GM12865 (cell line): ENCODE measurements around the gene FRMD4A.

ENCODE experiments used
- DNase-seq: peaks from one replicate; pipeline ENCODE4 v3.0.0; 2010; ENCODE audit warnings: low read depth
- H3K4me3 ChIP-seq: 2 replicates; pipeline ENCODE4 v1.5.1; 2011; ENCODE audit warnings: mild to moderate bottlenecking, low read depth, low read length, control low read depth
- CTCF ChIP-seq: IDR thresholded peaks from 2 replicates; pipeline ENCODE4 v1.5.1; 2011; ENCODE audit warnings: low read length, control low read depth, low read depth, inconsistent platforms; ENCODE audit not compliant: insufficient read depth; ENCODE audit errors: missing control alignments

FRMD4A gene

DNA sequence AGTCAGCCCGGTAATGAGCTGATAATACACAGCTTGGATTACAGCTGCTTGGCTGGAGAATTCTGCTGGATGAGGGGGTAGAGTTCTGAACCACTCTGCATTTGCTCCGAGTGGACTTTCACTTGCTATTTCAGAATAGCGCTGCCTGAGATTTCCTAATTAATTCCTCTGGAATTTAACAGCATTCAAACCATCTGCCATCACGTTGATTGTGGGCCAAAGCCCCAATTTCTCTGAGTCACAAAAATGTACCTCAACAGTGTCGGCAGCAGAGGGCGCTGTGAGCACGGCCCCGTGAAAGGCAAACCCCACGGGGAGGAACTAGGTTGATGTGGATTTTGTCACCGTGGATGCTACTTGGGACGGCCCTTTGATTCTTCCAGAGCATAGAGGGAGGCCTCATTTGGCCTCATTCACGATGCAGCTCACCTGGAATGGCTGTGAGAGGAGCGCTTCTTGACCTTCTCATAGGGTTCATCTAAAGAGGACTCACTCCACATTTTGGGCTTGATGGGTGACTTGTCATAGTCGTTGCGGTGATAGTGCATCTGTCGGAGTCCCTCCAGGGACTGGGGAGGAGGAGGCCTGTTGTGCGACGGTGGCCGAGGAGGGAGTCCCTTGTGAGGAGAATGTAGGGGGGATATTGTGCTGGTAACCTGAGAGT lies 670.7 kb downstream of the FRMD4A start:
- peak; percentile 77 for DNase-seq
- peak; percentile 80 for TF ChIP-seq CTCF
- peak overlapping the region; percentile 33 for H3K4me3 ChIP-seq

DNA sequence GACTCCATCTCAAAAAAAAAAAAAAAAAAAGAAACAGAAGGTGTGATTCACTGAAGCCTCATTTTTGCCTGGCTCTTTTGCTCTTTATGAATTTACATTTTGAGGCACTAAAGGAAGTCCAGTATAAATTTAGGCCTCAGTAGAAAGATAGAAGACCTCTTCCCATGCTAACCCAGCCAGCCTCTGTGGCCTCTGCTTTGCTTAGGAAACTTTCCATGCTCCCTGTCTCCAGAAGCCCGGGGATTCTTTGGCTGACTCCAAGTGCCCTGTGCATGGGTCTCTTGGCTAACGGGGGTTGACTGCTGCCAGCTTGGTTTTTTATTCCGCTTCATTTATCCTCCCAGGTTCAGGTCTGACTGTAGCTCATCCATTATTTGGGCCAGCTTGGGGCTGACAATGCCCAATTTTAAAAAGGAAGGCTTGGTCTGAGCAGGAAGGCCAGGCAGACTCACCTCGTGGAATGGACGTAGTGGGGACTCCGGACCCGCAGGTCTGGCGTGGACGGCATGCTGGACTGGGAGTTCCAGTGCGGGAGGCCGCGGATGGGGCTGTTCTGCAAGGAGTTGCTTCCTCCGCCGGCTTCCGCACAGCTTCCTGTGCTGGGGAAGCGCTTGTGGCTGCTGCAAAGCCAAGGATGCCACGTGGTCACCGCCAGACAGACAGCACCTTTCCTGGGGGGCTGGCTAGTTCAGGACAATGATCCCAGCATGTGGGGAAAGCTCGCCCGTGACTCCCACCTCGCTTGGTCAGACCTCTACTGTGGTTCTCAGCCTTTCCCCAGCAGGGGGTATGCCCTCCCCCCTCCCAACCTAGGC lies 671.6 kb downstream of the FRMD4A start:
- no peak for TF ChIP-seq CTCF
- peak overlapping the region; percentile 33 for H3K4me3 ChIP-seq
- DNase-seq: peak; percentile 64

DNA sequence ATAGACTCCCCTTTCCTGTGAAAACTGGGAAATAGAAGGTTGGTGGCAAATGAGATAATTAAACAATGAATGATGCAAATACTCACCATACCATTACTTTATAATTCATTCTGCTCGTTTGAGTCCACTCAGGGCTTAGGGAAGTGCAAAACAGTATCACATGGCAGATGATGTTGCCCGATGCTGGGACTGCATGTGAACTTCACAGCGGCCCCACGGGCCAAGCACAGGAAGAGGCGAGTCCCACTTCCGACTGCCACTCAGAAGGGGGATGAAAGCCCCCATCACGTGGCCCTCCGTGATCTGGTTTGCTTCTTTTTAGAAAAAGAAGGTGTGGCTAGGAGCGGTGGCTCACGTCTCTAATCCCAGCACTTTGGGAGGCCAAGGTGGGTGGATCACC lies 672.5 kb downstream of the FRMD4A start:
- no peak for DNase-seq
- no peak for TF ChIP-seq CTCF
- H3K4me3 ChIP-seq: no peak overlapping the region

DNA sequence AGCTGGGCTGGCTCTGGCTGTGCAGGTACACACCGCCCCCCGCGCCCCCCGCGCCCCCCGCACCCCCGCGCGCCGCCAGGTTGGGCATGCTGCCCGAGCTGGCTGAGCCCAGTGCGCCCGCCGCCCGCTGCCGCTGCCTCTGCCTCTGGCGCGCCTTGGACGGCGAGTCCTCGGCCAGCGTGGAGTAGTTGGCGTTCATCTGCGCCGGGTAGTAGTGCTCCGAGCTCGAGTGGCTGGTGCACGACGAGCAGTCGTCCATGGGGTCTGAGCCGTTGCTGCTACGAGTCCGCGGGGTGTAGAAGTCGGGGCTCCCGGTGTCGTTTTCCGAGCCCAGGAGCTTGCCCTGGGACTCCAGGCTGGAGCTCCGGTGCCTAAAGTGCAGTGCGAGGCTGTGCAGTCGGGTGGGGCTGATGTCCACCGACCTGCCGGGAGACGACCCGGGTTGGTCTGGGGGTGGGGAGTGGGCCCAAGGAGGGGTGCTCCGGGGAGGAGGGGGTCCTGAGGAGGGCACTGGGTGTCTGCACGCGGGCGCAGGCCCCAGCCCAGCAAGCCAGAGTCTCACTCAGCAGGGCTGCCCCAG lies 673.5 kb downstream of the FRMD4A start:
- DNase-seq: no peak
- H3K4me3 ChIP-seq: no peak overlapping the region
- TF ChIP-seq CTCF: no peak

- no peak for DNase-seq
- H3K4me3 ChIP-seq: no peak overlapping the region
- no peak for TF ChIP-seq CTCF
These were observed 674.2 kb downstream of the FRMD4A start for GRCh38 chr10:13656337-13657100.

- no peak for TF ChIP-seq CTCF
- DNase-seq: no peak
- H3K4me3 ChIP-seq: no peak overlapping the region
These were observed 675.9 kb downstream of the FRMD4A start for GRCh38 chr10:13654846-13655245.
